GM15510 (cell line): Measurements from ENCODE around the gene ZNF180.
A peak's percentile ranks its signal among the peaks of the same experiment; 100 is the strongest.

ENCODE experiments used
- POLR2A ChIP-seq: IDR thresholded peaks from 3 replicates; pipeline ENCODE4 v1.6.1; 2011; ENCODE audit warnings: borderline replicate concordance; ENCODE audit not compliant: insufficient read length; ENCODE audit errors: extremely low read depth

Gene ZNF180

GRCh38 chr19:44499962-44500949 lies at the start of gene ZNF180:
ZNF180 (minus strand) TSS chr19:44500522; CDS start chr19:44497334, 3,188 bp downstream.
- peak; percentile 68 for TF ChIP-seq POLR2A

- no peak for TF ChIP-seq POLR2A
Observed at GRCh38 chr19:44549507-44549906, 49.2 kb upstream of the ZNF180 start.

GRCh38 chr19:44548736-44549135 lies 48.4 kb upstream of the ZNF180 start:
- TF ChIP-seq POLR2A: no peak

GRCh38 chr19:44544031-44544430 lies 43.7 kb upstream of the ZNF180 start:
- TF ChIP-seq POLR2A: no peak

GRCh38 chr19:44542671-44543070 lies 42.3 kb upstream of the ZNF180 start:
- no peak for TF ChIP-seq POLR2A

- TF ChIP-seq POLR2A: no peak
Observed at GRCh38 chr19:44540736-44541135, 40.4 kb upstream of the ZNF180 start.

GRCh38 chr19:44539991-44540390 lies 39.7 kb upstream of the ZNF180 start:
- no peak for TF ChIP-seq POLR2A

GRCh38 chr19:44539236-44539826 lies 39.0 kb upstream of the ZNF180 start:
- TF ChIP-seq POLR2A: no peak

GRCh38 chr19:44532819-44533218 lies 32.5 kb upstream of the ZNF180 start:
- no peak for TF ChIP-seq POLR2A

- TF ChIP-seq POLR2A: no peak
Observed at GRCh38 chr19:44530777-44531176, 30.5 kb upstream of the ZNF180 start.

- no peak for TF ChIP-seq POLR2A
Observed at GRCh38 chr19:44529536-44529935, 29.2 kb upstream of the ZNF180 start, which contains the start of gene CEACAM20. CEACAM20 (minus strand) TSS chr19:44529675; CDS start chr19:44529509, 166 bp downstream.

GRCh38 chr19:44527554-44527953 lies 27.2 kb upstream of the ZNF180 start:
- no peak for TF ChIP-seq POLR2A

- TF ChIP-seq POLR2A: no peak
Observed at GRCh38 chr19:44525721-44526430, 25.6 kb upstream of the ZNF180 start.

- TF ChIP-seq POLR2A: no peak
Observed at GRCh38 chr19:44521370-44521769, 21.0 kb upstream of the ZNF180 start.

- TF ChIP-seq POLR2A: no peak
Observed at GRCh38 chr19:44517146-44517545, 16.8 kb upstream of the ZNF180 start.
